PFSK-1 (cell line): ENCODE results near the gene ACTG2.

ENCODE experiments used
- FOXP2 ChIP-seq: optimal IDR thresholded peaks from 2 replicates; pipeline ENCODE3; 2011; ENCODE audit warnings: borderline replicate concordance, control low read depth, inconsistent platforms; ENCODE audit not compliant: insufficient read depth; ENCODE audit errors: extremely low read length, extremely low read depth
- POLR2AphosphoS5 ChIP-seq: IDR thresholded peaks from 2 replicates; pipeline ENCODE4 v1.6.1; 2012; ENCODE audit warnings: low read depth, mild to moderate bottlenecking, control low read depth, low read length, moderate library complexity
- SIN3A ChIP-seq: IDR thresholded peaks from 2 replicates; pipeline ENCODE4 v1.6.1; 2012; ENCODE audit warnings: mild to moderate bottlenecking, low read length, moderate library complexity, borderline replicate concordance; ENCODE audit not compliant: insufficient read depth
- TAF1 ChIP-seq: IDR thresholded peaks from 2 replicates; pipeline ENCODE4 v1.6.1; 2012; ENCODE audit warnings: low read length, control low read depth, borderline replicate concordance; ENCODE audit not compliant: insufficient read depth
- TF ChIP-seq, protein P1 (sequence below), 2 experiments: IDR thresholded peaks; 2 replicates each; pipeline versions ENCODE4 v1.6.1 to v1.8.0; 2011 to 2012; ENCODE audit warnings: low read depth in 2 of 2, low read length in 2 of 2, control low read depth in 1 of 2, inconsistent platforms in 1 of 2, mild to moderate bottlenecking in 1 of 2, moderate library complexity in 1 of 2; ENCODE audit not compliant: insufficient read depth in 1 of 2

The ACTG2 gene

DNA sequence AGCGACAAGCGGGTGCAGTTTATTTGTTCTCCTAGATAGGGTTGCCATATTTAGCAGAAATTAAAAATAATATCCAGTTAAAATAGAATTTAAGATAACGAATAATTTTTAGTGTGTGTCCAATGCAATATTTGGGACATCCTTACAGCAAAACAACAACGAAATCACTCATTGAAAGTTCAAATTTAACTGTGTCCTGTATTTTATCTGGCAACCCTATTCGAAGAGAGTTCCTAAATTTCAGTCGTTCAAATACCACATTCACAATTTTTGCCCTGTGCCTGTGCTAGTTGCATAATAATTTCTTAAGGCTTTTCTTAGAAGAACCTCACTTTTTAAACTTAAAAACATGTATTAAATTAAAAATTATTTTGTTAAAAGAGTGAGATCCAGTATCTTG, 34.5 kb downstream of the ACTG2 start:
- TF ChIP-seq FOXP2 (no peak), TAF1 (no peak), SIN3A (no peak), POLR2AphosphoS5 (no peak)
- TF ChIP-seq, protein P1, sequence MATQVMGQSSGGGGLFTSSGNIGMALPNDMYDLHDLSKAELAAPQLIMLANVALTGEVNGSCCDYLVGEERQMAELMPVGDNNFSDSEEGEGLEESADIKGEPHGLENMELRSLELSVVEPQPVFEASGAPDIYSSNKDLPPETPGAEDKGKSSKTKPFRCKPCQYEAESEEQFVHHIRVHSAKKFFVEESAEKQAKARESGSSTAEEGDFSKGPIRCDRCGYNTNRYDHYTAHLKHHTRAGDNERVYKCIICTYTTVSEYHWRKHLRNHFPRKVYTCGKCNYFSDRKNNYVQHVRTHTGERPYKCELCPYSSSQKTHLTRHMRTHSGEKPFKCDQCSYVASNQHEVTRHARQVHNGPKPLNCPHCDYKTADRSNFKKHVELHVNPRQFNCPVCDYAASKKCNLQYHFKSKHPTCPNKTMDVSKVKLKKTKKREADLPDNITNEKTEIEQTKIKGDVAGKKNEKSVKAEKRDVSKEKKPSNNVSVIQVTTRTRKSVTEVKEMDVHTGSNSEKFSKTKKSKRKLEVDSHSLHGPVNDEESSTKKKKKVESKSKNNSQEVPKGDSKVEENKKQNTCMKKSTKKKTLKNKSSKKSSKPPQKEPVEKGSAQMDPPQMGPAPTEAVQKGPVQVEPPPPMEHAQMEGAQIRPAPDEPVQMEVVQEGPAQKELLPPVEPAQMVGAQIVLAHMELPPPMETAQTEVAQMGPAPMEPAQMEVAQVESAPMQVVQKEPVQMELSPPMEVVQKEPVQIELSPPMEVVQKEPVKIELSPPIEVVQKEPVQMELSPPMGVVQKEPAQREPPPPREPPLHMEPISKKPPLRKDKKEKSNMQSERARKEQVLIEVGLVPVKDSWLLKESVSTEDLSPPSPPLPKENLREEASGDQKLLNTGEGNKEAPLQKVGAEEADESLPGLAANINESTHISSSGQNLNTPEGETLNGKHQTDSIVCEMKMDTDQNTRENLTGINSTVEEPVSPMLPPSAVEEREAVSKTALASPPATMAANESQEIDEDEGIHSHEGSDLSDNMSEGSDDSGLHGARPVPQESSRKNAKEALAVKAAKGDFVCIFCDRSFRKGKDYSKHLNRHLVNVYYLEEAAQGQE (IDR thresholded peaks at IDR 0.05; ENCODE audit: insufficient read depth in 1 of 2, low read depth in 2 of 2, low read length in 2 of 2): no peak

DNA sequence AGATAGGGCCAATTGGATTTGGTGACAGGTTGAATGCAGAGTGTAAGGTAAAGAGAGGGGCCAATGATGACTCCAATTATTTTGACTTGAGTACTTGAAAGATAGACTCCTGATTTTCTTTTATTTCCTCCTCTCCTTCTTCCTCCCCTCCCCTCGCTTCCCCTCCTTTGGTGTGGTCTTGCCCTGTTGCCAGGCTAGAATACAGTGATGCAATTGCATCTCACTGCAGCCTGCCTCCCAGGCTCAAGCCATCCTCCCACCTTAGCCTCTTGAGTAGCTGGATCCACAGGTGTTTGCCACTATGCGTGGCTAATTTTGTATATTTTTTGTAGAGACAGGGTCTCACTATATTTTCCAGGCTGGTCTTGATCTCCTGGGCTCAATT, 36.1 kb downstream of the ACTG2 start:
- no peak for TF ChIP-seq FOXP2
- no peak for TF ChIP-seq TAF1
- TF ChIP-seq SIN3A: no peak
- TF ChIP-seq, protein P1 (IDR thresholded peaks at IDR 0.05; ENCODE audit: insufficient read depth in 1 of 2, low read depth in 2 of 2, low read length in 2 of 2): no peak
- no peak for TF ChIP-seq POLR2AphosphoS5

DNA sequence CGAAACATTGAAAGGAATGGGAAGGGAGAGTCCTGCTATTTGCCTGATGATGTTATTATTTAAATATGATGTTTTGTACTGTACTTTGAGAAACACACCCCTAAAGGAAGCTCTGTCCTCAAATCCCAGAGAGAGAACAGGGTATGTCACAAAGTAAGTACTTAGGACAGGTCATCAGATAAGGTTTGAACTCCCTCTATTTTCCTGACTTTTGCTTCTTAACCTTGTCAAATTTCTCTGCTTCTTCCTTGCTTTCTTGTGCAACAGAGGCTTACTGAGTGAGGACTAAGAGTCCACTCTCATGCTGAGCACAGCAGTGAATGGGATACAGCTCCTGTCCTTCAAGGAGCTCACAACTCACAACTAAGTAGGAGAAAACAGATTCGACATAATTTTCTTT, 37.6 kb downstream of the ACTG2 start:
- no peak for TF ChIP-seq TAF1

DNA sequence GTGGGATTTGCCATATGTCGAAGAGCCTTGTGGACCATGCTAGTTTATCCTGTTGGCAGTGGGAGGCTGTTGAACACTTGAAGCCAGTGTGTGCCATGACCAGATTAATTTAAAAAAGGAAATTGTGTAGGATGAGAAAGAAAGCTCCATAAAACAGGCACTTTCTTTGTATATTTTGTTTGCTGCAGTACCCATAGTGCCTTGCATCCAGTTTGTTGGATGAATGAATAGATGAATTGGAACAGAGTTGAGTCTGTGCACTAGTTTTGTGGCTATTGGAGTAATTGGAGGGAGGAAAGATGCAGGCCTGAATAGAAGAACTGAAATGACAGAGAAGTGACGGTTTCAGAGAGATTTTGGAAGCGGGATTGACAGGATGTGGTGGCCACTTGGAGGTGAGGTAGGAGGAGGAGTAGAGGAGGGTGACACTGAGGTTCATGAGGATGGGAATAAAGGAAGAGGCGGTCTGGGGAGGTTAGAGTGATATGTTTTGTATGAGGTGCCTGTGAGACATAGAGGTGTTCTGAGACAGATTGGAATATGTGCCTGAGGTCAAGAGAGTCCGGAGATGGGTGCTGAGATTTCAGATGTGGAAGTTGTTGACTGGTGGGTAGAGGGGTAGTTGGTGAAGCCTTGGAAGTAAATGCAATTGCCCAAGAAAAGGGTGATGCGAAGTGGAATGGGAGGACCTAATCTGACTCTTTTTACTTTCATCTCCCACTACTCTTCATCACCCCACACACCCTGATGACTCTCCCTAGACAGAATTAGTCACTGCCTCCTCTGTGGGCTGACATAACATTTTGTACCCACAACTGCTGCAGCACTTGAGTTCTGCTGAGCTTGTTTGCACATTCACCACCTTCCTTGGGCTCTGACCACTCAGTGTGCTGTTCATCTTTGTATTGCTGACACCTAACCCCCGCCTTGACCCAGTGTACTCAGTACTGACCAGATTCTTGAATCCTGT, 39.0 kb downstream of the ACTG2 start:
- TF ChIP-seq TAF1 (no peak), FOXP2 (no peak), SIN3A (no peak), POLR2AphosphoS5 (no peak)
- TF ChIP-seq, protein P1 (IDR thresholded peaks at IDR 0.05; ENCODE audit: insufficient read depth in 1 of 2, low read depth in 2 of 2, low read length in 2 of 2): no peak

DNA sequence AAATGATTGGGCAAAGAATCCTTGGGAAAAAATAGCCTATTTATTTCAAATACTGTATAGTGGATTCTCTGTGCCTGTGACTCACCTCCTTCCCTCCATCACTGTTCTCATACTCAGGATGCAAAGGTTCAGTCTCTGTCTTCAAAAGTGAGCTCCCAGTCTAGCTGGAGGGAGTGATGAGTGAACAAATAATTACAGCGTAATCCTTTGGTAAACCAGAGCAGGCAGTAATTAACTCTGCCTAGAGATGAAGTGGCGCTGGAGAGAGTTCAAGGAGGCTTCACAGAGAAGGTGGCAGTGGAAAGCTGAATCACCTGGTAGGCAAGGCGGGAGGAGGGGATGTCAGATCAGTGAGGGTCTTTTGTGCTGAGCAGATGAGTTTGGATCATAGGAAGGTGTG, 40.4 kb downstream of the ACTG2 start:
- TF ChIP-seq, protein P1 (IDR thresholded peaks at IDR 0.05; ENCODE audit: insufficient read depth in 1 of 2, low read depth in 2 of 2, low read length in 2 of 2): no peak
